Measurements from ENCODE around the gene REXO5. TPM values are rescaled to one million over a fixed set of nuclear protein-coding genes. Genes with fewer than 3 reads are reported as not detected.

The REXO5 gene
- total and polyA plus RNA-seq, 2 of the 13 experiments (the other 11 are each of a cell fraction or from before 2014, with no cell fraction given), result 5.9 to 13.1 TPM

- TF ChIP-seq ZNF407 (CRISPR knock-in tag; IDR thresholded peaks at IDR 0.05; ENCODE audit: not compliant biosample characterization) (no peak), SATB2 (CRISPR knock-in tag; IDR thresholded peaks at IDR 0.05) (no peak), PAXIP1 (CRISPR knock-in tag; conservative IDR thresholded peaks at IDR 0.05) (peak; percentile 98), NCOA2 (CRISPR knock-in tag; IDR thresholded peaks at IDR 0.05) (peak; percentile 50; the same call in 1 of the 2 replicates), TRAFD1 (CRISPR knock-in tag; IDR thresholded peaks at IDR 0.05; ENCODE audit: borderline replicate concordance) (no peak), ZNF432 (CRISPR knock-in tag; IDR thresholded peaks at IDR 0.05; ENCODE audit: borderline replicate concordance) (no peak), RARG (CRISPR knock-in tag; IDR thresholded peaks at IDR 0.05; ENCODE audit: low read depth) (no peak; the same call in 1 of the 2 replicates), ZNF674 (CRISPR knock-in tag; IDR thresholded peaks at IDR 0.05; ENCODE audit: low read depth) (no peak), TGIF2 (CRISPR knock-in tag; IDR thresholded peaks at IDR 0.05) (0 out of 2 replicates have a peak, but pooled peaks have one; percentile 39), SOX5 (CRISPR knock-in tag; IDR thresholded peaks at IDR 0.05; ENCODE audit: borderline replicate concordance) (peak; percentile 70; the same call in 1 of the 2 replicates), KLF16 (CRISPR knock-in tag; IDR thresholded peaks at IDR 0.05) (0 out of 4 replicates have a peak, but pooled peaks of 1 of the 2 experiments have one; percentile 26), ZBTB37 (CRISPR knock-in tag; IDR thresholded peaks at IDR 0.05) (peak; percentile 87; the same call in 1 of the 2 replicates)
These were observed 2.6 kb upstream of the REXO5 start (continued) for GRCh38 chr16:20803561-20804214.

All from HepG2 (cell line).